Activated CD4-positive, alpha-beta T cell treated with anti-CD3 and anti-CD28 coated beads, Interleukin-2, amount 50 U/mL, for 4 hours (primary cell): ENCODE measurements around the gene KDR.

ENCODE experiments used
- DNase-seq, 2 experiments: peaks; one replicate each; pipeline ENCODE4 v3.0.0-alpha.2; 2020

KDR gene

DNA sequence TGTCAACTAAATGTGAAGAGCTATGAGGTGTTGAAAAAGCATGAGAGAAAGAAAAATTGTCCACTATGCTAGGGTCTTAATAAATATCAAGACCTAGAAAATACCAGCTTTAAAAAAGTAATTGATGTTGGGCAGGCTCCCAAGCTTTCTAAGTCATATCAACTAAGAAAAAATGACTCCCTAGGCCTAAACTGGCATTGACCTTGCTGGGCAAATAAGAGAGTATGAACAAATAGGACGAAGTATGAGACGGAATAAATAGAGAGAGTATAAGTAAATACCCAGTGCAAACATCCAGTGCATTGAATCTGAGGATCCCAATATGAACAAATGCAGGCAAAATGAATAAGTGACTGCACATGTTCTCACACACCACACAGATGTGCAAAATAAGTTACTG, 3.2 kb downstream of the KDR start:
- no peak for DNase-seq

DNA sequence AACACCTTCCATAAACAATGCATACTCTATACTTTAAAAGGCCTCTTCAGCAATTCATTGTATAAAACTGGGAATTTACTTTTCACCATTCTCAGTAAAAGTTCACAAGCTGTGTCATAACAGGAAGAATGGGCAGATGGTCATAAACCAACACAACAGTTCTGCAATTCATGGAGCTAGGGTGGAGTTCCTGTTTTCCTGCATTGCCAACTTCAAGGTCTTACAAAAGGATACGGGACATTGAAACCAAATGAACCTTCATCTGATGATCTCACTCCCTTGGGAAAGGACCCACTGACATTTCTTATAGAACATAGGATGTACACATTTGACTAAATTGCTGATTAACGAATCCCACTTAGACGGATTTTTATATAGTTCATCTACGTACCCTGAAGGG, 4.1 kb downstream of the KDR start:
- DNase-seq = no peak

DNA sequence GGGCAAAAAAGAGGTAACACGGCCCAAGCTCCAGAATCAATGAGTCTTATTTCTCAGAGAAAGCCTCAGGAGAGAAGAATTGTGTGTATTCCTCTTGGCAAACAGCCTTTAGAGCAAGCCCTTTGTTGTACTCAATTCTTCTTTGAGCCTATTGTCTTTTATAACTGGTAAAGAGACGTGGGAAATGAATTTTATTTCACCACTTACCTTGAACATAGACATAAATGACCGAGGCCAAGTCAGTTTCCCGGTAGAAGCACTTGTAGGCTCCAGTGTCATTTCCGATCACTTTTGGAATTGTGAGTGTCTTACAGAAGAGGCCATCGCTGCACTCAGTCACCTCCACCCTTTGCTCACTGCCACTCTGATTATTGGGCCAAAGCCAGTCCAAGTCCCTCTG, 7.0 kb downstream of the KDR start:
- no peak for DNase-seq

DNA sequence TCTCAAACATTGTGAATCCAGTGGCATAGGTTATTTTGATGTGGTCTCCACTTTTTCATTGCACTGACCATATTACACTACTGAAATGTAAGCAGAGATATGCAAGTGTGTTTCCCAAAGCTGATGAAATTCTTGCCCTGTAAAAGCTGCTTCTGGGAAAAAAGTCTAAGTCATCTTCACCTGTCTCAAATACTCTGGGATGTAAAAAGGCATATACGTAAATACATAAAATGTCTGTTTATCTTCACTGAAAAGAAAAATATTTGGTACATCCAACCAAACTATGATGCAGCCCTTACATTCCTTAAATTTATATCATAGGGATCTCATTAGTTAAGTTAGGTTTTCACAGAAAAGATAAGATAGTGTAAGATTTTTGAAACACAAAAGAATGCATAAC, 7.9 kb downstream of the KDR start:
- no peak for DNase-seq

GRCh38 chr4:55116450-55116849, 8.9 kb downstream of the KDR start:
- DNase-seq = no peak

- DNase-seq = no peak
Observed at GRCh38 chr4:55111601-55112000, 13.8 kb downstream of the KDR start.

- DNase-seq = no peak
Observed at GRCh38 chr4:55110131-55110530, 15.3 kb downstream of the KDR start.

DNA sequence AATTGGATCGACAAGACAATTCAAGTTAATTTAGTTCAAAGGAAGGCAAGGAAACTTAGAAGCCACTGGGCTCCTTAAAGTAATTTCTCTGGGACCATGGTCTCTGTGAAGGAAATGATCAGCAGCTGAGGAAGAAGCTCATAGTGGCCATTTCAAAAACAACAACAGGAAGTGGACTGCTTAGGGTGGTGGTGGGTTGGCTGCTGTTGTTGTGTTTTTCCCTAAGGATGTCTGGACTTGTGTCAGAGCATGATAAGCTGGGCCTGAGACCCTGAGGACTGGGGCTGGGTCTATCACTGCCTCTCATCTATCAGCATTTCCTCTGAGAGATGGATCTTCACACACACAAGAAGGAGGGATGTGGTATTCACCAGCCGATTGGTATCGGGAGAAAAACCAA, 18.3 kb downstream of the KDR start:
- no peak for DNase-seq

DNA sequence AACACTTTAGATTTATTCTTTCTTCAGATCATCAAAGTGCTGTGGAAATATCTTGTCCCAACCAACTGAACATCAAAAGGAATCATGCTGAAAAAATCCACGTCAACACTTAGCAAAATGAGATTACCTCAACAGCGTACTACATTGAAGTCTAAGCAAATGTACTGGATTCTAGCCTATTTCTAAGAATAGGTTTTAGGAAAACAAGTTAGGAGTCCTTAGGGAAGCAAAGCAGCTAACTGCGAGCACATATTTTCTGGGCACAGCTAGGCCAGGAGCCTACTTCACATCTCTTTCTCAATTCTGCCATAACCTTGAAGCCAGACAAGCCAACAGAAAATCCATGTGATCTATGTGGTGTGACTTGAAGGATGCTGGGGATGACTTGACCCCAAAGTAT, 22.2 kb downstream of the KDR start:
- DNase-seq = no peak

DNA sequence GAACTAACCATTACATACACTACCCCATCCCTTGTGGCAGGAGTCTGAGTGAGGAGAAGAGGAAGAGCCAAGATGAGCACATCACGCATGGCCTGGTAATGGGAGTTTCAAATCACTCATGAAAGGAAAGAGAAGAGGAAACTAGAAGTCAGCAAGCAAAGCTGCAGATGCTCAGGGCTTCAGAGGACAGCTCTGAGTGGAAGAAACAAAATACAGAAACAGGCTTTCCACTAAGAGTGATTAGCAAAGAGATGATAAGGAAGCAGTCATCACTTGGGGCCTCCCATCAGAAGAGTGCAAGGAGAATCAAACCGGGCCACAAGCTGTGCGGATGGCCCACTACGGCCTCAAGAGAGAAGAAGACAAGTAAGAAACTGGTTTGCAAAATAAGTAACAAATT, 25.6 kb downstream of the KDR start:
- DNase-seq = no peak

DNA sequence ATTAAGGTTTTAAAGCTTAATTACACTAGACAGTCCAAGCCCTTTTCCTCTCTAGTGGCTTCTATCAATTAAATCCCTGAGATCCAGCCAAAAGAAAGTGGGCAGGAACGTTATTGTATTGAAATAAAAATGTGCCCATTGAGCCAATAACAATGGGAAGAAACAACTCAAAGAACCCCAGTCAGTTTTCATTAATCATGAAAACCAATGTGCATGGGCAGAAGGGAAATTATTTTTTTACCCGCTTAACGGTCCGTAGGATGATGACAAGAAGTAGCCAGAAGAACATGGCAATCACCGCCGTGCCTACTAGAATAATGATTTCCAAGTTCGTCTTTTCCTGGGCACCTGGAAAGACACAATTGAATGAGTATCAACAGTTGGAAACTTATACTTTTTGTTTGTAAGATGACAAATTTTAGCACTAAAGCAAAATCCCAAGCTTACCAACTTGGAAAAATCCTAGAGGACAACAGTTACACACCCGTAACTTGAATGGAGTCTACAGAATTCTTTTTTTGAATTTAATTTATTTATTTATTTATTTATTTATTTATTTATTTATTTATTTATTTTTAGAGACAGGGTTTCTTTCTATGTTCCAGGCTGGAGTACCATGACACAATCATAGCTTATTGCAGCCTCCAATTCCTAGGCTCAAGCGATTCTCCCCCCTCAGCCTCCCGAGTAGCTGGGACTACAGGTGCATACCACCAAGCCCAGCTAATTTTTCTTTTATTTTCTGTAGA, 26.8 kb downstream of the KDR start:
- no peak for DNase-seq

- DNase-seq = no peak
Observed at GRCh38 chr4:55096619-55097018, 28.8 kb downstream of the KDR start.

GRCh38 chr4:55096045-55096444, 29.4 kb downstream of the KDR start:
- DNase-seq = no peak

DNA sequence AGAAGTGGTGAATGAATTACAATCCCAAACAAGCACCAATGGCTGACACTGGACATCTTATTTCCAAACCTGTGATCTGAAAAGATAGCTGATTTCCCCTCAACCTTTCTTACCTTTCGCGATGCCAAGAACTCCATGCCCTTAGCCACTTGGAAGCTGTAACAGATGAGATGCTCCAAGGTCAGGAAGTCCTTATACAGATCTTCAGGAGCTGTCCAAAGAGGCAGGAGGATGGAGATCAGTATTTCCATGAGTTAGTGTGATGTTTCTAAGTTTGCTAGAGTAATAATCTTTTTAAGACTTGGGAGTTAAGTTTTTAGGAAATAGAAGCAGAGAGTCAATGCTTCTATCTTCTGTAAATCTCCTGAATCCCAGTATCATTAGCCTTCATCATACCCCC, 32.9 kb downstream of the KDR start:
- no peak for DNase-seq

GRCh38 chr4:55089916-55090315, 35.5 kb downstream of the KDR start:
- no peak for DNase-seq

- DNase-seq = no peak
Observed at GRCh38 chr4:55087913-55088260, 37.5 kb downstream of the KDR start.

- DNase-seq = no peak
Observed at GRCh38 chr4:55087009-55087912, 38.1 kb downstream of the KDR start.

GRCh38 chr4:55086578-55086977, 38.8 kb downstream of the KDR start:
- no peak for DNase-seq

DNA sequence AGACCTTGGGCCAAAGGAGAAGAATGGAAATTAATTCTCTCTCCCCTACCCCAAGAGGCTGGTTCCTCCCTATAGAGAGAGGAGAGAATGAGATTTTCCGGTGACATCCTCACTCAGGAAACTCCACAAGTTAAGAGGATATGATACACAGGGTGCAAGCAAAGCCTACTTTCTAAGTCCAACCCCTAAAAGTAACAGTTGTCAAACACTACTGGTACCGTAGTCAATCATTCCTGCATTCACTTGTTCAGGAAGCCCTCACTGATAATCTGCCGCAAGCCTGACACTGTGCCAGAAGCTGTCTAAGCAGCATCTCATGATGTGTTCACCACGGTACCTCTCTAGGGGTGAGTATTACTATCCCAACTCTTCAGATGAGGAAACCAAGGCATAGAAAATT, 41.7 kb downstream of the KDR start:
- DNase-seq = no peak

GRCh38 chr4:55082756-55083155, 42.6 kb downstream of the KDR start:
- no peak for DNase-seq

GRCh38 chr4:55080174-55080865, 45.1 kb downstream of the KDR start:
- DNase-seq = no peak

DNA sequence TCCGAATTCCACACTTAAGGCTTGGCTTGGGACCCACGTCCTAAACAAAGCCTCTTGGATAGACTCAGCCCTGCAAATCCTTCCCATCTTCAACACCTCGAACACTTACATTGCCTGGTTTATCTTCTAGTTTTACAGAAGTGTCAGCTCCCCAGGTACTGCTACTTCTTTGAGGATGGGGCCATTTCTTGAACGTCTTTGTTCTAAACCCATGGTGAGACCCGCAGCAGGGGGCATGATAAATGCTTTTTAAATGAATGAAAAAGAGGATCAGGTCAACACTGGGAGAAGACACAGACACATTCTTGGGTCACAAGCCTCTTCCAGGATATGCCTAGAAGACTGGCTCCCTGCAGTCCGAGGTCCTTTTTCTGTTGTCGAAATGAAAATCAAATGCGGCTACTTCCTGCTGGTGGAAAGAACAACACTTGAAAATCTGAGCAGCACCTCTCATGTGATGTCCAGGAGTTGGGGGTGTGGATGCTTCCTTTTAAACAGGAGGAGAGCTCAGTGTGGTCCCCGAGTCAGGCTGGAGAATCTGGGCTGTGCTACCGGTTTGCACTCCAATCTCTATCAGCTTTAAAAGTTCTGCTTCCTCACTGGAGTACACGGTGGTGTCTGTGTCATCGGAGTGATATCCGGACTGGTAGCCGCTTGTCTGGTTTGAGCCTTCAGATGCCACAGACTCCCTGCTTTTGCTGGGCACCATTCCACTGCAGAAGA, 45.8 kb downstream of the KDR start:
- no peak for DNase-seq

DNA sequence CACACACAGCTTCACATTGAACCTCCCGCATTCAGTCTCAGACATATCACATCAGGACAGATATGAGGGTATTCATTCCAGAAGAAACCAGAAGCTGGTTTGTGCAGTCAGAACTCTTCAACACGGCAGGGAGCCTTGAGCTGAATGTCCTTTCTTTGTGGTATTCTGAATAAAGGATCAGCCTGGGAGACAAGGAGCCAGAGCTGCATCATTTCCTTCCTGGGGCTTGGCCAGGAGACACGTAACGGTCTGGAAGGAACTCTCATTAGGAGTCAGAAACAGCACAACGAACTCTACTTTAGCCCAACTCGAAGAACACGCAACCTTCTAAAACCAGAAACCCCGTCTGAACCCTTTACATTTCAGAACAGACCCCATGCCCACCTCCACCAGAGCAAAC, 46.4 kb downstream of the KDR start:
- no peak for DNase-seq
